GM12878 (cell line): ENCODE results near the gene CDYL.

Source experiments
- CTCF ChIP-seq, 3 experiments: IDR thresholded peaks in 2 of 3; conservative IDR thresholded peaks in 1 of 3; 2 replicates each; pipeline ENCODE4 v1.5.1; 2011; ENCODE audit warnings: low read depth in 3 of 3, low read length in 3 of 3, mild to moderate bottlenecking in 3 of 3, control low read depth in 2 of 3, moderate library complexity in 2 of 3, inconsistent platforms in 1 of 3, mixed read lengths in 1 of 3; ENCODE audit not compliant: control insufficient read depth in 2 of 3, insufficient read depth in 1 of 3; ENCODE audit errors: extremely low read depth in 1 of 3
- EZH2 ChIP-seq: IDR thresholded peaks from 2 replicates; pipeline ENCODE4 v1.6.1; 2012; ENCODE audit warnings: low read depth, mild to moderate bottlenecking, control low read depth, inconsistent platforms, low read length, borderline replicate concordance; ENCODE audit not compliant: control insufficient read depth
- POLR2A ChIP-seq: IDR thresholded peaks from 2 replicates; pipeline ENCODE4 v1.6.1; 2011; ENCODE audit warnings: low read depth, mild to moderate bottlenecking, low read length

- TF ChIP-seq EZH2 (no peak), CTCF (IDR thresholded peaks at IDR 0.05 in 2 of 3, conservative IDR thresholded peaks at IDR 0.05 in 1 of 3; ENCODE audit: control insufficient read depth in 2 of 3, extremely low read depth in 1 of 3, insufficient read depth in 1 of 3, low read depth in 3 of 3, low read length in 3 of 3) (no peak), POLR2A (no peak)
Measured at GRCh38 chr6:4760773-4761172, 15.4 kb upstream of the CDYL start.
